ENCODE results near the gene ATP1A3.
"Not testable (repeated sequence)": the region's sequence is repeated elsewhere in the genome, so short reads cannot be mapped to it uniquely, and the experiment has no call there.

DNA sequence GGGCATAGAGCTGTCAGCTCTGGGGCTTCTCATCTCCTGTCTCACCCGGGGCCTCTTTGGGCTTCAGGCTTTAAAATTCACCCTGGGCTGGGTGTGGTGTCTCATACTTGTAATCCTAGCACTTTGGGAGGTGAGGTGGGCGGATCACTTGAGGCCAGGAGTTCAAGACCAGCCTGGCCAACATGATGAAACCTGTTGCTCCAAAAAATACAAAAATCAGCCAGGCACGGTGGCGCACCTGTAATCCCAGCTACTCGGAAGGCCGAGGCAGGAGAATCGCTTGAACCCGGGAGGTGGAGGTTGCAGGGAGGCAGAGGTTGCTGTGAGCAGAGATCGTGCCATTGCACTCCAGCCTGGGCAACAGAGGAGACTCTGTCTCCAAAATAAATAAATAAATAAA lies 46.5 kb upstream of the ATP1A3 start:
- TF ChIP-seq, protein P1, sequence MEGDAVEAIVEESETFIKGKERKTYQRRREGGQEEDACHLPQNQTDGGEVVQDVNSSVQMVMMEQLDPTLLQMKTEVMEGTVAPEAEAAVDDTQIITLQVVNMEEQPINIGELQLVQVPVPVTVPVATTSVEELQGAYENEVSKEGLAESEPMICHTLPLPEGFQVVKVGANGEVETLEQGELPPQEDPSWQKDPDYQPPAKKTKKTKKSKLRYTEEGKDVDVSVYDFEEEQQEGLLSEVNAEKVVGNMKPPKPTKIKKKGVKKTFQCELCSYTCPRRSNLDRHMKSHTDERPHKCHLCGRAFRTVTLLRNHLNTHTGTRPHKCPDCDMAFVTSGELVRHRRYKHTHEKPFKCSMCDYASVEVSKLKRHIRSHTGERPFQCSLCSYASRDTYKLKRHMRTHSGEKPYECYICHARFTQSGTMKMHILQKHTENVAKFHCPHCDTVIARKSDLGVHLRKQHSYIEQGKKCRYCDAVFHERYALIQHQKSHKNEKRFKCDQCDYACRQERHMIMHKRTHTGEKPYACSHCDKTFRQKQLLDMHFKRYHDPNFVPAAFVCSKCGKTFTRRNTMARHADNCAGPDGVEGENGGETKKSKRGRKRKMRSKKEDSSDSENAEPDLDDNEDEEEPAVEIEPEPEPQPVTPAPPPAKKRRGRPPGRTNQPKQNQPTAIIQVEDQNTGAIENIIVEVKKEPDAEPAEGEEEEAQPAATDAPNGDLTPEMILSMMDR (IDR thresholded peaks at IDR 0.05) = not testable (repeated sequence)
- not testable (repeated sequence) for TF ChIP-seq POLR2A (IDR thresholded peaks at IDR 0.05)
